Measurements from ENCODE around the gene DPH6.

Gene DPH6

GRCh38 chr15:35327789-35328188, 218.2 kb downstream of the DPH6 start:
- no peak for DNase-seq

- DNase-seq: no peak
Observed at GRCh38 chr15:35325374-35325941, 220.5 kb downstream of the DPH6 start.

- no peak for DNase-seq
Observed at GRCh38 chr15:35323141-35323540, 222.8 kb downstream of the DPH6 start.

GRCh38 chr15:35321926-35322325, 224.0 kb downstream of the DPH6 start:
- no peak for DNase-seq

- no peak for DNase-seq
Observed at GRCh38 chr15:35320911-35321310, 225.1 kb downstream of the DPH6 start.
